Skeletal muscle tissue (tissue), 4 donors: ENCODE measurements around the gene ZNF691. TPM values are rescaled to one million over a fixed set of nuclear protein-coding genes. Genes with fewer than 3 reads are reported as not detected.

Experiments
- H3K27ac ChIP-seq: one replicate; pipeline ENCODE4 v1.7.0; 2013; ENCODE audit warnings: mild to moderate bottlenecking, low read depth, low read length, inconsistent platforms
- H3K27me3 ChIP-seq, 3 donors: one replicate each; pipeline ENCODE4 v1.7.0; 2013; ENCODE audit warnings: low read length in 3 of 3; ENCODE audit not compliant: control insufficient read depth in 3 of 3, insufficient read depth in 3 of 3
- H3K36me3 ChIP-seq, 3 donors: one replicate each; pipeline ENCODE4 v1.7.0; 2013; ENCODE audit warnings: low read length in 3 of 3; ENCODE audit not compliant: control insufficient read depth in 3 of 3, insufficient read depth in 3 of 3
- H3K4me1 ChIP-seq, 3 donors: one replicate each; pipeline ENCODE4 v1.7.0; 2013; ENCODE audit warnings: low read length in 3 of 3, mild to moderate bottlenecking in 3 of 3; ENCODE audit not compliant: control insufficient read depth in 3 of 3, insufficient read depth in 3 of 3
- H3K4me3 ChIP-seq, 3 donors: one replicate each; pipeline ENCODE4 v1.7.0; 2013; ENCODE audit warnings: low read length in 3 of 3
- H3K9ac ChIP-seq, 3 donors: one replicate each; pipeline ENCODE4 v1.7.0; 2013; ENCODE audit warnings: low read length in 3 of 3, mild to moderate bottlenecking in 3 of 3, moderate library complexity in 2 of 3, low read depth in 1 of 3
- H3K9me3 ChIP-seq, 3 donors: one replicate each; pipeline ENCODE4 v1.7.0; 2013; ENCODE audit warnings: low read length in 3 of 3; ENCODE audit not compliant: control insufficient read depth in 3 of 3
- total RNA-seq: library from RNA; depleted of rRNA; stranded (reverse); fragments of >200 nt; gene quantifications from one replicate; pipeline ENCODE4 v1.2.3, GENCODE V29; 2014
- donor health status: Osteomylitis.

ZNF691 gene
- total RNA-seq, 1 donor from 2014 or later, result 13.0 TPM

DNA sequence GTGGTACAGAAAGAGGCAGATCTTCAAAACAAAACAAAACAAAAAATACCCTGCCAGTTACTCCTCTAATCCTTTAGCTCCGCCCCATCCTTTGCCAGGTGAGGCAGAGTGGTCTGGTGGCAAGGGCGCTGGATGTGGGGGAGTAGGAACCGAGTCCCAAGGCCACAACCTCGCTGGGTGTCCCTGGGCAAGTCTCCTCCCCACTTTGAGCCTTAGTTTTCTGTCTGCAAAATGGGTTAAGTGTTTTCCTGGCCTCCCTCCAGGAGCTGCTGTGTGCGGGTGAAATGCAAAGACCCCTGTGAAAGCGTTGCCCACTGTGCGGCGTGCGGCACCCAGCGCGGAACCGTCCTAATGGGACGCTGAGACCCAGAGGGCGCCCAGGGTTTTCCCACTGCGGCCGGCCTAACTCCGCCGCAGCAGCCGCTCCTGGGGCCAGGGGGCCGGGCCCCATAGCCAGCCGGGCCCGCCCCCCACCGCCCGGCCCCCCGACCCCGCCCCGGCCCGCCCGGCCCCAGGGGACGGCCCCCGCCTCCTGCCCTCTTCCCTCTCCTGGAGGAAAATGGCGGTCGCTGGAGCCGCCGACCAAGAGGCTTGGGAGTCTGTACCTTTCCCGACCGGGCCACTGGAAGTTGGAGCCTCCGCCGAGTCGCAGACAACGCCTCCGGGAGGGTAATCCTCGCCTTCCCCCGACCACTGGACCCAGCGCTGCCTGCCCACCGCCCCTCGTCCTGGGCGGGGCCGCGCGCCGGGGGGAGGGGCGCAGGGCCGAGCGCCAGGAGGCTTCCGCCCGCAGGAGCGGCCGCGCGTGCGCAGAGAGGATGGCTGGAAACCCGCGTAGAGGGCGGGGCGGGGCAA lies 29.6 kb upstream of the ZNF691 start, which contains the start of the genes ERMAP and SVBP:
ERMAP (plus strand) TSS at position 538 of the 855 bp plus-strand sequence. CDS start 13,327 bp downstream, outside the sequence.
SVBP (minus strand) TSS at position 813 of the 855 bp plus-strand sequence. CDS start 853 bp downstream, outside the sequence.
- Histone ChIP-seq H3K36me3 (peaks cover 0 to 3% (median 2%) of the 10 kb centered on the region in 3 donors), H3K9ac (peak within 1 kb of the TSS; percentile 91 to 98 (median 95)), H3K27me3 (no peaks in the 10 kb centered on the region), H3K27ac (peak within 1 kb of the TSS; percentile 94), H3K9me3 (no peaks in the 10 kb centered on the region), H3K4me1 (peaks cover 9 to 17% (median 10%) of the 10 kb centered on the region in 3 donors), H3K4me3 (peak within 1 kb of the TSS; percentile 88 to 95 (median 92))

DNA sequence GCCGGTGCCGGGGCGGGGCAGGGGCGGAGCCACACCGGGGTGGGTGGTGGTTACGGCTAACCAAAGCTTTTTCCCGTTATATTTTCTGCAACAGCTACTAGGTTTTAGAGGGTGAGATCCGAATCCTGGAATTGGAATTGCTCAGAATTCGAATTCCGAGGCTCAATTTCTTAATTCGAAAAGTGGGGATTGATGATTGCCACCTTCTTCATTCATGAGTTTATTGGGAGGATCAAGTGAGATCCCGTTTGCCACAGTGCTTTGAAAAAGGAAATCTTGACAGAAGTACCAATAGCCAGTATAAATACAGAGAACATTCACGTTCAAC lies 29.0 kb upstream of the ZNF691 start:
- Histone ChIP-seq H3K9ac (peak overlapping the region in 2 of 3 donors; percentile 34 to 51), H3K4me3 (peak overlapping the region; percentile 58 to 89 (median 72)), H3K9me3 (no peaks in the 10 kb centered on the region), H3K27ac (peak overlapping the region; percentile 94), H3K27me3 (no peaks in the 10 kb centered on the region), H3K36me3 (peaks cover 0 to 3% (median 2%) of the 10 kb centered on the region in 3 donors), H3K4me1 (peaks cover 9 to 17% (median 13%) of the 10 kb centered on the region in 3 donors)

DNA sequence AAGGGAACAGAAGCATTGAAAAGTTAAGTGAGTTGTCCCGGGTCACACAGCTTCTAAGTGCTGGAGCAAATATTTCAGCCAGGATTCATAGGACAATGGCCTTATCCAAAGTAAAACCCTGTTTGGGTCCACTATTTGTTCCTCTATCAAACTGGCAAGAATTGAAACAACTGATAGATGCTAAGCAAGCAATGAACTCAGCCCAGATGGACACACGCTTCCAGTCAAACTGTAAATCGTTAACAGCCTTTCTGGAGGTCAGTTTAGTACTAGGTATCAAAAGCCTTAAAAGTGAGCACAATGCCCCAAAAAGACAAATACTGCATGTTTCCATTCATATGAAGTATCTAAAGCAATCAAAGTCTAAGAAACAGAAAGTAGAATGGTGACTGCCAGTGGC lies 28.4 kb upstream of the ZNF691 start:
- no peaks in the 10 kb centered on the region for H3K27me3 ChIP-seq
- H3K4me1 ChIP-seq, result peaks cover 9 to 17% (median 13%) of the 10 kb centered on the region in 3 donors
- H3K9me3 ChIP-seq, result no peaks in the 10 kb centered on the region
- H3K4me3 ChIP-seq, result peak overlapping the region in 2 of 3 donors; percentile 58 to 89
- H3K9ac ChIP-seq, result peak overlapping the region in 1 of 3 donors; percentile 34
- H3K27ac ChIP-seq, result no peak overlapping the region
- peaks cover 0 to 3% (median 2%) of the 10 kb centered on the region in 3 donors for H3K36me3 ChIP-seq

DNA sequence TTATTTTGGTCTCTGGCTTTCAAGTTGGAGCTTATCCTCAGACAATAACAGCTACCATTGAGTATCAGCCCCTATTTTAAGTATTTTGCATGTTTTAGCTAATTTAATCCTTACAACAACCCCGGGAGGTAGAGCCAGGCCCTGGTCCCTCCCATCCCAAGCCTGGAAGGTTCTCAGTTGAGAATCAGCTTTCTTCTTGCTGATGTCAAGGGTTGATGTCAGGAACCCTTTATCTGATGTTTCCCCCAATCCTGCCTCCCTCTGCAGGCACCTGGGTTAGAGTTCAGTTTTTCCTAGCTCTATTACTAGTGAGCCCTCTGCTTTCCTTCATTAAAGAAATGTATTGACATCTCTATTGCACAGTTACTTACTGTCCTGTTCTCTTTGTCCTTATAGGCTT lies 25.6 kb upstream of the ZNF691 start:
- Histone ChIP-seq H3K9me3 (no peaks in the 10 kb centered on the region), H3K4me1 (peaks cover 9 to 15% (median 13%) of the 10 kb centered on the region in 3 donors), H3K36me3 (no peaks in the 10 kb centered on the region), H3K9ac (no peak overlapping the region), H3K4me3 (no peak overlapping the region), H3K27ac (no peak overlapping the region), H3K27me3 (no peaks in the 10 kb centered on the region)

DNA sequence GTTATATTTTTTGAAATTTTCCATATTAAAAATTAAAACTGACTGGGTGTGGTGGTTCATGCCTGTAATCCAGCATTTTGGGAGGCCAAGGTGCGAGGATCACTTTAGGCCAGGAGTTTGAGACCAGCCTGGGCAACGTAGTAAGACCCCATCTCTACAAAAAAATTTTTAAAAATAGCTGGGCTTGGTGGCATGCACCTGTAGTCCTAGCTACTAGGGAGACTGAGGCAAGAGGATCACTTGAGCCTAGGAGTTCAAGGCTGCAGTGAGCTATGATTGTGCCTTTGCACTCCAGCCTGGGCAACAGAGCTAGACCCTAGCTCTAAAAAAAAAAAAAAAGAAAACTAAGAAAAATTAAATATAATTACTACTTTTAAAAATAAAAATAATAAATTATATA lies 24.7 kb upstream of the ZNF691 start:
- no peak overlapping the region for H3K27ac ChIP-seq
- no peaks in the 10 kb centered on the region for H3K27me3 ChIP-seq
- H3K9me3 ChIP-seq, result no peaks in the 10 kb centered on the region
- no peaks in the 10 kb centered on the region for H3K36me3 ChIP-seq
- no peak overlapping the region for H3K9ac ChIP-seq
- H3K4me1 ChIP-seq, result peaks cover 0 to 6% (median 4%) of the 10 kb centered on the region in 3 donors
- no peak overlapping the region for H3K4me3 ChIP-seq

DNA sequence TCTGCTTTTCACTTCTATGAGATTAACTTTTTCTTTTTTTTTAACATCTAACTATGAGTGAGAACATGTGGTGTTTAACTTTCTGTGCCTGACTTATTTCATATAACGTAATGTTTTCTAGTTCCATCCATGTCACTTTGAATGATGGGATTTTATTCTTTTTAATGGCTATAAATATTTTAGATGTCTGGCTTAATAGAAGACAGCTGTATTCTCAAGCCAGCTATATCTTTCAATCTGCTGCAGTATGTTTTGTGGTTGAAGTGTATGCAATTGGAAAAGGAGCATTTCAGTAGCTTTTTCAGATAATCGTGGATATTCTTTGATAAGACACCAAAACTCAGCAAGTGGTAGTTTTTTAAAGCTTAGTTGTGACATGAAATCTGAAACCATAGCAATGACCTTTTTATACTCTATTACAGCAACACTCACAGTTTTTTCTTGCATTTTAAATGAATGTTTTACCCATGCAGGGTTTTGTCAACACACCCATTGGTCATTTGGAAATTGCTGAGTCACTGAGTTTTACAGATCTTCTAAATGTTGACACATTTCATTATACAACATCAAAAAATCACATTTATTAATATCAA lies 23.5 kb upstream of the ZNF691 start:
- no peak overlapping the region for H3K4me3 ChIP-seq
- H3K9me3 ChIP-seq, result no peaks in the 10 kb centered on the region
- H3K27ac ChIP-seq, result no peak overlapping the region
- H3K9ac ChIP-seq, result no peak overlapping the region
- H3K27me3 ChIP-seq, result no peaks in the 10 kb centered on the region
- H3K36me3 ChIP-seq, result no peaks in the 10 kb centered on the region
- H3K4me1 ChIP-seq, result peaks cover 0 to 3% (median under 1%) of the 10 kb centered on the region in 3 donors

DNA sequence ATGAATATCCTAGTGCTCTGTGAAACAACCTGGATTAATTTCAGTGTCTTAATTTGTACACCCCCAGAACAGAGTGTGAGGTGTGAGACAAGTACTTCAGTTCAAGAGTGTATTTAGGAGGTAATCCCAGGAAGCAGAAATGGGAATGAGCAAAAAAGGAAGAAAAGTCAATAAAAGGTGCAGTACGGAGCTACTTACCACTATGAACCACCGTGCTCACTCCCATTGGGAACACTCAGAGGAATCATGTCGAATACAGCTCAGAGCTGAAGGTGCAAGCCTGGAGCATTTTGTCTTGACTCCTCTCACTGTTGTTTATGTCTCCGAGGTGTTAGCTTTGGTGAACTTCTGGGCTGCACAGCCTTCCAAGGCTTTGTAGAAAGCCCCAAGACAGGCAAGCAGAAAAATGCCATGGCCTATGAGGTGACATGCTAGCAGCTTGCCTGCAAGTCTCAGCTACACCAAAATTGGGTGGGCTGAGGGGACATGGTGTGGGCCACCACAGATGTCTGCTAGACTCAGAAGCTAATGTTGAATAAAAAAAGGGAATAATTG lies 21.9 kb upstream of the ZNF691 start:
- Histone ChIP-seq H3K27ac (no peak overlapping the region), H3K4me3 (no peak overlapping the region), H3K9me3 (no peaks in the 10 kb centered on the region), H3K36me3 (peaks cover 0 to 4% (median 0%) of the 10 kb centered on the region in 3 donors), H3K27me3 (no peaks in the 10 kb centered on the region), H3K9ac (no peak overlapping the region), H3K4me1 (peaks cover 0 to 3% (median 0%) of the 10 kb centered on the region in 3 donors)

DNA sequence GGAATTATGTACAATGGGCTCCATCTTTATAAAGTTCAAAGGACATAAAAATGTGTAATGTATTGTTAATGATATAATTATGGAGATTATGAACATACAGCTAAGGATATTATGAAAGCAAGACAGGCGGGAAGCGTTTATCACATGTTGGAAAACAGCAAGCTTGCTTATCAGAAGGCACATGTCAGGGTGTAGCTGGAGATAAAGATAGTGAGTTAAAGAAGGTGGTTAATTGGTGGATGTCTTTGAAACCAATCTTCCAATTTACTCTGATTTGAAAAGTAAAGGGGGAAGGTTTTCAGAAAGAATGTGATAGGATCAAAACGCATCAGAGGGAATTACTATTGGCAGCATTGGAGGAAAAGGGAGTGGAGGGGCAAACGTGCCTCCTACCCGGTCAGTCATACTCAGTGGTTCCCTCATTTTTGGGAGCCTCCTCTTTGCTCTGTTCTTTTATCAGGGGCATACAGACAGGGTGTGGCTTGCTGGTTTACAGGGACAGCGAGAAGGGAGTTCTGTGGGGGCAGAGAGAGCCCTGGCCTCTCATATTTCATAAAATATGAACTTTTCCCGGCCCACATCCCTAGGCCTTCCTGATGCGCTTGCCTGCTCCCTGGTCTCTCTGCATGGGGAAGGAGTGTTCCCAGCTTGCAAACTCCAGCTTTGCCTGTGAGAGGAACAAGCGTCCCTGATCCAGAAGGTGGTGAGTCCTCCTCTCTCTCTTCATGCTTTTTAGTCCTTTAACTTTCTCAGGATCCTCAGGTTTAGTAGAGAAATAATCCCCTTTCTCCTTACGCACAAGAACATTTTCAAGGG lies 21.2 kb upstream of the ZNF691 start:
- Histone ChIP-seq H3K27me3 (no peaks in the 10 kb centered on the region), H3K9ac (no peak overlapping the region), H3K9me3 (no peaks in the 10 kb centered on the region), H3K27ac (no peak overlapping the region), H3K4me1 (peaks cover 0 to 3% (median 0%) of the 10 kb centered on the region in 3 donors), H3K4me3 (no peak overlapping the region), H3K36me3 (peaks cover 0 to 11% (median 0%) of the 10 kb centered on the region in 3 donors)

DNA sequence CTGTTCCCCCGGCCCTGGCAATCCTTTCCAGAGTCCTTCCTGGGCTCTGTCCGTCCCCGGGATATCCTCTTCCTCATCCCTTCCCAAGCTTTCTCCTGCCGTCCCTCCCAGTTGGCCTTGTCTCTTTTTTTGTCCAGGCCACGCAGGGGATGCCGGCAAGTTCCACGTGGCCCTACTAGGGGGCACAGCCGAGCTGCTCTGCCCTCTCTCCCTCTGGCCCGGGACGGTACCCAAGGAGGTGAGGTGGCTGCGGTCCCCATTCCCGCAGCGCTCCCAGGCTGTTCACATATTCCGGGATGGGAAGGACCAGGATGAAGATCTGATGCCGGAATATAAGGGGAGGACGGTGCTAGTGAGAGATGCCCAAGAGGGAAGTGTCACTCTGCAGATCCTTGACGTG lies 15.8 kb upstream of the ZNF691 start:
- Histone ChIP-seq H3K9ac (no peak overlapping the region), H3K27me3 (no peaks in the 10 kb centered on the region), H3K27ac (no peak overlapping the region), H3K9me3 (no peaks in the 10 kb centered on the region), H3K4me3 (no peak overlapping the region), H3K4me1 (no peaks in the 10 kb centered on the region), H3K36me3 (peaks cover 5 to 19% (median 7%) of the 10 kb centered on the region in 3 donors)
